IMR-90 (cell line): ENCODE results near the gene WWP2. TPM values are rescaled to one million over a fixed set of nuclear protein-coding genes. Genes with fewer than 3 reads are reported as not detected.

Experiments used
- ATAC-seq: fragments of 200-7000 bp; cut with Tn5 transposase; 2 replicates; pipeline ENCODE4 v1.9.1; 2020; ENCODE audit warnings: low read depth, mild to moderate bottlenecking, moderate library complexity
- BruUV-seq: library from RNA; stranded (reverse); fragments of 400-500 nt; replicated peaks from 2 replicates; lab custom pipeline; 2021; lab: Mats Ljungman, UMichigan
- CTCF ChIA-PET: fragments of 300-600 bp; formaldehyde crosslinking; extraction: SDS; loops from one replicate; lab custom pipeline; 2021; ENCODE audit warnings: antibody characterized with exemption; lab: Yijun Ruan, JAX
- POLR2A ChIA-PET: fragments of 300-600 bp; sonication (Branson Sonifier 250); formaldehyde crosslinking; loops from one replicate; lab custom pipeline; 2022; ENCODE audit warnings: antibody characterized with exemption; ENCODE audit not compliant: unreplicated experiment; lab: Charles Lee
- DNase-seq: peaks from one replicate; pipeline ENCODE4 v3.0.0; 2013
- H2AFZ ChIP-seq: replicated peaks from 2 replicates; pipeline ENCODE3; 2013; ENCODE audit warnings: low read length, mild to moderate bottlenecking; ENCODE audit not compliant: poor library complexity
- H2AK5ac ChIP-seq: 2 replicates; pipeline ENCODE4 v1.6.1; 2013; ENCODE audit warnings: low read depth, low read length, inconsistent platforms
- H2AK9ac ChIP-seq: replicated peaks from 2 replicates; pipeline ENCODE3; 2013; ENCODE audit warnings: mild to moderate bottlenecking, low read depth, low read length, moderate library complexity; ENCODE audit not compliant: poor library complexity
- H2BK120ac ChIP-seq: 2 replicates; pipeline ENCODE4 v1.6.1; 2013; ENCODE audit warnings: low read depth, low read length, inconsistent platforms
- H2BK15ac ChIP-seq: 3 replicates; pipeline ENCODE4 v1.6.1; 2013; ENCODE audit warnings: low read depth, low read length, inconsistent platforms
- H2BK20ac ChIP-seq: 2 replicates; pipeline ENCODE4 v1.6.1; 2013; ENCODE audit warnings: low read depth, mild to moderate bottlenecking, inconsistent platforms, low read length, moderate library complexity
- H2BK5ac ChIP-seq: 2 replicates; pipeline ENCODE4 v1.6.1; 2013; ENCODE audit warnings: mild to moderate bottlenecking, low read depth, low read length, inconsistent platforms; ENCODE audit not compliant: poor library complexity, severe bottlenecking
- H3K14ac ChIP-seq: replicated peaks from 2 replicates; pipeline ENCODE4 v1.6.1; 2013; ENCODE audit warnings: low read depth, low read length, inconsistent platforms
- H3K18ac ChIP-seq: 2 replicates; pipeline ENCODE4 v1.6.1; 2013; ENCODE audit warnings: low read depth, low read length, control low read depth
- H3K23ac ChIP-seq: 2 replicates; pipeline ENCODE4 v1.6.1; 2013; ENCODE audit warnings: low read depth, low read length, inconsistent platforms
- H3K27ac ChIP-seq: 2 replicates; pipeline ENCODE4 v1.5.1; 2013; ENCODE audit warnings: mild to moderate bottlenecking, control low read depth, low read length; ENCODE audit not compliant: insufficient read depth
- H3K27me3 ChIP-seq: 2 replicates; pipeline ENCODE4 v1.6.1; 2013; ENCODE audit warnings: low read length; ENCODE audit not compliant: control insufficient read depth, insufficient read depth
- H3K36me3 ChIP-seq: 2 replicates; pipeline ENCODE4 v1.6.1; 2013; ENCODE audit warnings: low read length, mixed read lengths; ENCODE audit not compliant: control insufficient read depth, insufficient read depth
- H3K4ac ChIP-seq: 2 replicates; pipeline ENCODE4 v1.6.1; 2013; ENCODE audit warnings: low read depth, low read length, inconsistent platforms
- H3K4me1 ChIP-seq: 2 replicates; pipeline ENCODE4 v1.6.1; 2013; ENCODE audit warnings: low read length, mixed read lengths; ENCODE audit not compliant: control insufficient read depth, insufficient read depth
- H3K4me2 ChIP-seq: 2 replicates; pipeline ENCODE4 v1.6.1; 2013; ENCODE audit warnings: low read depth, mild to moderate bottlenecking, control low read depth, low read length, moderate library complexity
- H3K4me3 ChIP-seq: 2 replicates; pipeline ENCODE4 v1.5.1; 2013; ENCODE audit warnings: low read depth, mild to moderate bottlenecking, control low read depth, low read length, moderate library complexity; ENCODE audit not compliant: insufficient read depth
- H3K56ac ChIP-seq: 2 replicates; pipeline ENCODE4 v1.6.1; 2013; ENCODE audit warnings: low read length, inconsistent platforms; ENCODE audit not compliant: insufficient read depth; ENCODE audit errors: extremely low read depth
- H3K79me1 ChIP-seq, 2 experiments: 2 replicates each; pipeline ENCODE4 v1.6.1; 2013; ENCODE audit warnings: low read length in 2 of 2, inconsistent platforms in 1 of 2, low read depth in 1 of 2
- H3K9ac ChIP-seq: 2 replicates; pipeline ENCODE4 v1.6.1; 2013; ENCODE audit warnings: low read depth, low read length, control low read depth
- H3K9me1 ChIP-seq: 2 replicates; pipeline ENCODE4 v1.6.1; 2013; ENCODE audit warnings: low read length, inconsistent platforms; ENCODE audit not compliant: insufficient read depth
- H3K9me3 ChIP-seq: 2 replicates; pipeline ENCODE4 v1.6.1; 2013; ENCODE audit warnings: low read length; ENCODE audit not compliant: control insufficient read depth, insufficient read depth
- H4K20me1 ChIP-seq: 2 replicates; pipeline ENCODE4 v1.6.1; 2013; ENCODE audit warnings: low read length, inconsistent platforms; ENCODE audit not compliant: insufficient read depth
- H4K5ac ChIP-seq: 2 replicates; pipeline ENCODE4 v1.6.1; 2013; ENCODE audit warnings: mild to moderate bottlenecking, low read depth, low read length, control low read depth
- H4K8ac ChIP-seq, 2 experiments: 2 replicates each; pipeline ENCODE4 v1.6.1; 2013; ENCODE audit warnings: low read depth in 2 of 2, low read length in 2 of 2, control low read depth in 1 of 2, inconsistent platforms in 1 of 2
- H4K91ac ChIP-seq: 2 replicates; pipeline ENCODE4 v1.6.1; 2013; ENCODE audit warnings: low read depth, low read length, inconsistent platforms; ENCODE audit not compliant: insufficient read depth
- CEBPB ChIP-seq: IDR thresholded peaks from 2 replicates; pipeline ENCODE4 v1.6.1; 2012; ENCODE audit warnings: low read depth, low read length, improper control_type of control experiment
- MAFK ChIP-seq: IDR thresholded peaks from 2 replicates; pipeline ENCODE4 v1.6.1; 2012; ENCODE audit warnings: low read depth, low read length, improper control_type of control experiment
- MAZ ChIP-seq: IDR thresholded peaks from 2 replicates; pipeline ENCODE4 v1.6.1; 2012; ENCODE audit warnings: low read depth, mild to moderate bottlenecking, low read length, improper control_type of control experiment, moderate library complexity, borderline replicate concordance
- NFE2L2 ChIP-seq: fragments of 150-350 bp; IDR thresholded peaks from 2 replicates; pipeline ENCODE4 v1.6.1; 2016; ENCODE audit warnings: low read depth, mild to moderate bottlenecking, low read length
- POLR2A ChIP-seq: IDR thresholded peaks from 2 replicates; pipeline ENCODE4 v1.6.1; 2012; ENCODE audit warnings: mild to moderate bottlenecking, low read depth, low read length
- RAD21 ChIP-seq: IDR thresholded peaks from 2 replicates; pipeline ENCODE4 v1.6.1; 2012; ENCODE audit warnings: low read length, improper control_type of control experiment
- RCOR1 ChIP-seq: IDR thresholded peaks from 2 replicates; pipeline ENCODE4 v1.6.1; 2012; ENCODE audit warnings: mild to moderate bottlenecking, low read length, improper control_type of control experiment; ENCODE audit not compliant: insufficient replicate concordance
- RFX5 ChIP-seq: IDR thresholded peaks from 2 replicates; pipeline ENCODE4 v1.8.0; 2012; ENCODE audit warnings: low read depth, mild to moderate bottlenecking, low read length, moderate library complexity
- SMC3 ChIP-seq: fragments of 150-350 bp; IDR thresholded peaks from 2 replicates; pipeline ENCODE4 v1.6.1; 2016; ENCODE audit warnings: low read depth, mild to moderate bottlenecking, antibody characterized with exemption, low read length, moderate library complexity
- WGBS, 2 experiments: methylation state at CpG; one replicate each; pipeline versions ENCODE4 v1.1.5 to v1.1.7; 2013; ENCODE audit warnings: missing lambda C conversion rate in 2 of 2; ENCODE audit not compliant: insufficient read length in 1 of 2; ENCODE audit errors: extremely low coverage in 2 of 2; 5-methylcytosine and 5-hydroxymethylcytosine counted together
- dilution Hi-C: fragments of 300-500 bp; cut with HindIII; formaldehyde crosslinking; loops from one replicate; pipeline ENCODE4 v1.14.3; 2018; ENCODE audit warnings: low sequenced_read_pairs; ENCODE audit not compliant: unreplicated experiment
- in situ Hi-C: fragments of 300-500 bp; cut with MboI; formaldehyde crosslinking; loops from 3 replicates; pipeline ENCODE4 v1.14.3; 2019; ENCODE audit warnings: low sequenced_read_pairs, inconsistent platforms, mixed read lengths
- intact Hi-C: fragments of 100-400 bp; cut with micrococcal nuclease; formaldehyde crosslinking; loops from 2 replicates; pipeline ENCODE4 v1.10.0; 2022
- polyA plus RNA-seq, 3 experiments: library from polyadenylated mRNA; depleted of rRNA; stranded (reverse); fragments of >200 nt; gene quantifications; 2 replicates each; pipeline ENCODE4 v1.2.3, GENCODE V29; 2012; ENCODE audit warnings: low replicate concordance in 1 of 3
- total RNA-seq: library from RNA; depleted of rRNA; stranded (reverse); fragments of >200 nt; gene quantifications from 2 replicates; pipeline ENCODE4 v1.2.3, GENCODE V29; 2012
- TF ChIP-seq, protein P1 (sequence below): fragments of 150-350 bp; IDR thresholded peaks from 2 replicates; pipeline ENCODE4 v1.6.1; 2017; ENCODE audit warnings: mild to moderate bottlenecking, antibody characterized with exemption, low read length, low read depth
- TF ChIP-seq, protein P2 (sequence below): fragments of 150-350 bp; IDR thresholded peaks from 2 replicates; pipeline ENCODE4 v1.6.1; 2016; ENCODE audit warnings: low read depth, mild to moderate bottlenecking, low read length, moderate library complexity, borderline replicate concordance

WWP2 gene
- total and polyA plus RNA-seq, 2 of the 4 experiments (the other 2 are of a cell fraction), result 12.7 to 13.7 TPM

DNA sequence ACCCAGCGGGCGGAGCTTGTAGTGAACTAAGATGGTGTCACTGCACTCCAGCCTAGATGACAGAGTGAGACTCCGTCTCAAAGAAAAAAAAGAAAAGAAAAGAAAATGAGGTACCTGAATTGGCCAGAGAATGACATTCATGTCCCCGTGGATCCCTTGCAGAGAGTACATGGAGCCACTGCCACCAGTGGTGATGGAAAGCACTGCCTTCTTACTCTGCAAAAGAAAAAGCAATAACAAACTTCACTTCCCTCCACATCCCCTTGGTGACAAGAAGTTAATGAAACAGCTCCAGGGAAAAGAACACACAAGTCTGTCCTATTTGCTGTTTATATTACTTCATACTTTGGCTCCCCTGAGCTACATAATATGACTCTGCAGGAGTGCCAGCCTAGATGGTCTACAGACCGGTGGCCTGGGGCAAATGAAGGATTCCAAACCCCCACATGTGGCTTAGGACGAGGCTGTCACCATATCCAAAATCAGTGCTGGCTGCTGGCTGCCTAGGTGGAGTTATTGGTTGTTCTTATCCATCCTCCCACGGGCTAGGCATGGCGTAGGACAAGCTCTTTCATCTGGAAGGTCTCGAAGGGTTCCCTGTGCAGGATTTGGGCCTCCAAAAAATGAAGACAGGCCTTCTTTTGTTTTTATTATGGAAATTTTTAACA lies 49.1 kb upstream of the WWP2 start (continued):
- TF ChIP-seq MAFK, result no peak

DNA sequence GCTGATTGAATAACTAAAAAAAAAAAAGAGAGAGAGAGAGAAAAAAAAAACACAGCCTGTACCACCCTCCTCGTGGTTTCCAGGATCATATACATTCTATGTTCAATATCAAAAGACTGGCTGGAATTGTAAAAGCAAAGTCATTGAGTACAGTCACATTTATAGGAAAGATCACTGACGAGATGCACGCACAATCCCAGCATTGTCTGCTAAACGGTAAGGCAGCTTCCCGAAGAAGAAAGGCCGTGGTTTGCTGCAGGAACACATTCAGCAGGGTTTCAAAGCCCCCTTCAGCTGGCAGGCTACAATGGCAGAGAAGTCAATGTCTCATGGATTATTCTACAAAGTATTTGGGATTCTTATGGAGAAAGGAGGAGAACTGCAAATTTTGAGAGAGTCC lies 45.1 kb upstream of the WWP2 start:
- Histone ChIP-seq H4K91ac (no peak overlapping the region), H2AFZ (no peak overlapping the region), H3K79me1 (peaks cover 17 to 56% of the 10 kb centered on the region in 2 experiments), H3K56ac (no peak overlapping the region), H4K8ac (no peak overlapping the region), H2AK9ac (no peak overlapping the region), H3K27me3 (no peaks in the 10 kb centered on the region), H4K20me1 (peaks cover 20% of the 10 kb centered on the region; the same call in 1 of the 2 replicates), H3K14ac (no peak overlapping the region), H2BK5ac (no peak overlapping the region), H3K4ac (no peak overlapping the region), H2BK120ac (no peak overlapping the region), H3K4me2 (no peak overlapping the region), H3K27ac (no peak overlapping the region), H2AK5ac (no peak overlapping the region), H3K23ac (no peak overlapping the region), H3K4me3 (no peak overlapping the region), H3K36me3 (peaks cover 57% of the 10 kb centered on the region), H3K9ac (no peak overlapping the region), H4K5ac (no peak overlapping the region), H3K4me1 (no peaks in the 10 kb centered on the region), H2BK15ac (no peak overlapping the region), H3K9me1 (peaks cover 6% of the 10 kb centered on the region; the same call in 1 of the 2 replicates), H3K18ac (no peak overlapping the region), H2BK20ac (no peak overlapping the region), H3K9me3 (no peaks in the 10 kb centered on the region)
- in situ Hi-C loops, result no loop called here
- ATAC-seq, result no peak
- BruUV-seq, result no TSS peak
- intact Hi-C loops, result no loop called here
- TF ChIP-seq, protein P1, sequence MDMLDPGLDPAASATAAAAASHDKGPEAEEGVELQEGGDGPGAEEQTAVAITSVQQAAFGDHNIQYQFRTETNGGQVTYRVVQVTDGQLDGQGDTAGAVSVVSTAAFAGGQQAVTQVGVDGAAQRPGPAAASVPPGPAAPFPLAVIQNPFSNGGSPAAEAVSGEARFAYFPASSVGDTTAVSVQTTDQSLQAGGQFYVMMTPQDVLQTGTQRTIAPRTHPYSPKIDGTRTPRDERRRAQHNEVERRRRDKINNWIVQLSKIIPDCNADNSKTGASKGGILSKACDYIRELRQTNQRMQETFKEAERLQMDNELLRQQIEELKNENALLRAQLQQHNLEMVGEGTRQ, result no peak
- TF ChIP-seq MAFK (no peak), POLR2A (no peak), RFX5 (no peak), MAZ (no peak), RCOR1 (no peak), CEBPB (no peak), RAD21 (no peak), NFE2L2 (no peak), SMC3 (no peak)
- TF ChIP-seq, protein P2, sequence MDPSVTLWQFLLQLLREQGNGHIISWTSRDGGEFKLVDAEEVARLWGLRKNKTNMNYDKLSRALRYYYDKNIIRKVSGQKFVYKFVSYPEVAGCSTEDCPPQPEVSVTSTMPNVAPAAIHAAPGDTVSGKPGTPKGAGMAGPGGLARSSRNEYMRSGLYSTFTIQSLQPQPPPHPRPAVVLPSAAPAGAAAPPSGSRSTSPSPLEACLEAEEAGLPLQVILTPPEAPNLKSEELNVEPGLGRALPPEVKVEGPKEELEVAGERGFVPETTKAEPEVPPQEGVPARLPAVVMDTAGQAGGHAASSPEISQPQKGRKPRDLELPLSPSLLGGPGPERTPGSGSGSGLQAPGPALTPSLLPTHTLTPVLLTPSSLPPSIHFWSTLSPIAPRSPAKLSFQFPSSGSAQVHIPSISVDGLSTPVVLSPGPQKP, result no peak
- ChIA-PET CTCF (no interaction called here), POLR2A (interaction anchor here (0.7 kb wide), 1 partner anchor 299 kb away, joined by 5 read pairs; no protein-coding TSS in a partner anchor)
- no peak for DNase-seq
- whole genome bisulfite sequencing, 2 experiments, result 93% methylated on average over 5 of the region's 6 CpGs; no CpG with 5 or more reads in 1 of the 2 experiments
- dilution Hi-C loops, result no loop called here
